Suprapubic skin (tissue), 4 donors: Measurements from ENCODE around the gene CDK5RAP2.
"Not testable (repeated sequence)": the region's sequence is repeated elsewhere in the genome, so short reads cannot be mapped to it uniquely, and the experiment has no call there.

Experiments used
- CTCF ChIP-seq, 2 donors: fragments of 200-600 bp in 1 of 2; fragments of 450-650 bp in 1 of 2; sonication (generic) in 1 of 2; IDR thresholded peaks; one replicate each; pipeline ENCODE4 v1.5.1; 2016 to 2019; ENCODE audit warnings: antibody characterized with exemption in 2 of 2, mild to moderate bottlenecking in 1 of 2, moderate library complexity in 1 of 2
- EP300 ChIP-seq: sonication (generic); formaldehyde crosslinking; IDR thresholded peaks from one replicate; pipeline ENCODE4 v1.6.1; 2017; ENCODE audit warnings: antibody characterized with exemption
- POLR2A ChIP-seq, 2 donors: fragments of 450-650 bp; IDR thresholded peaks; one replicate each; pipeline ENCODE4 v1.6.1; 2017; ENCODE audit warnings: antibody characterized with exemption in 2 of 2, mild to moderate bottlenecking in 2 of 2, moderate library complexity in 2 of 2
- POLR2AphosphoS5 ChIP-seq, 3 donors: sonication (generic); formaldehyde crosslinking; IDR thresholded peaks; one replicate each; pipeline ENCODE4 v1.6.1; 2017; ENCODE audit warnings: antibody characterized with exemption in 3 of 3

GRCh38 chr9:120515481-120515880 is 64.5 kb downstream of the CDK5RAP2 start:
- TF ChIP-seq EP300; POLR2AphosphoS5 (IDR thresholded peaks at IDR 0.05); CTCF (IDR thresholded peaks at IDR 0.05); POLR2A (IDR thresholded peaks at IDR 0.05): not testable (repeated sequence)
